ENCODE results near the gene GIGYF1. TPM values are rescaled to one million over a fixed set of nuclear protein-coding genes. Genes with fewer than 3 reads are reported as not detected.

Gene GIGYF1
- total and polyA plus RNA-seq, 2 of the 8 experiments (the other 6 are each of a cell fraction or from before 2014, with no cell fraction given), result 24.1 to 99.3 TPM

GRCh38 chr7:100739934-100740333 is 45.9 kb upstream of the GIGYF1 start:
- POLR2A ChIA-PET (ENCODE audit: partially characterized antibody), result no interaction called here
- TF ChIP-seq EZH2 (IDR thresholded peaks at IDR 0.05; ENCODE audit: low read depth, low read length, severe bottlenecking) (no peak), CHD1 (IDR thresholded peaks at IDR 0.05; ENCODE audit: low read depth, low read length) (no peak), SIN3A (conservative IDR thresholded peaks at IDR 0.05 in 1 of 2, IDR thresholded peaks at IDR 0.05 in 1 of 2; ENCODE audit: low read depth in 1 of 2, low read length in 2 of 2) (no peak), SUZ12 (IDR thresholded peaks at IDR 0.05; ENCODE audit: low read length) (no peak), POLR2AphosphoS5 (IDR thresholded peaks at IDR 0.05; ENCODE audit: low read depth, low read length) (no peak), GABPA (IDR thresholded peaks at IDR 0.05; ENCODE audit: borderline replicate concordance, insufficient read depth, low read length) (no peak), TEAD4 (IDR thresholded peaks at IDR 0.05; ENCODE audit: low read depth, low read length) (no peak), CBX8 (IDR thresholded peaks at IDR 0.05; ENCODE audit: borderline replicate concordance, low read depth, low read length) (no peak), GTF2F1 (IDR thresholded peaks at IDR 0.05; ENCODE audit: borderline replicate concordance, low read depth, low read length) (no peak), BRCA1 (IDR thresholded peaks at IDR 0.05; ENCODE audit: low read depth, low read length) (no peak), SP4 (IDR thresholded peaks at IDR 0.05; ENCODE audit: low read length) (no peak), SP2 (IDR thresholded peaks at IDR 0.05; ENCODE audit: low read length) (no peak), NANOG (IDR thresholded peaks at IDR 0.05; ENCODE audit: insufficient read depth, low read depth, low read length, poor library complexity, severe bottlenecking) (no peak), TCF12 (IDR thresholded peaks at IDR 0.05; ENCODE audit: low read depth, low read length) (no peak)

More at GRCh38 chr7:100739934-100740333, 45.9 kb upstream of the GIGYF1 start:
- Histone ChIP-seq H2AK5ac (ENCODE audit: low read depth, low read length) (no peak overlapping the region), H3K9me3 (ENCODE audit: insufficient read depth in 2 of 2, low read depth in 1 of 2, low read length in 1 of 2) (no peaks in the 10 kb centered on the region), H3K4me2 (ENCODE audit: insufficient read depth in 1 of 2, low read depth in 2 of 2, low read length in 2 of 2) (no peak overlapping the region), H4K5ac (ENCODE audit: insufficient read length, low read depth, low read length) (no peak overlapping the region), H3K36me3 (ENCODE audit: control insufficient read depth in 2 of 4, insufficient read depth in 4 of 4, low read length in 3 of 4) (no peaks in the 10 kb centered on the region), H2AFZ (ENCODE audit: low read length) (no peak overlapping the region), H3K18ac (ENCODE audit: extremely low read depth, low read length) (no peak overlapping the region), H2BK120ac (replicated peaks; ENCODE audit: low read depth, low read length) (no peak overlapping the region), H2BK5ac (ENCODE audit: low read depth, low read length) (no peak overlapping the region), H3K79me1 (ENCODE audit: low read depth, low read length) (no peaks in the 10 kb centered on the region), H3K79me2 (ENCODE audit: control insufficient read depth in 1 of 2, insufficient read depth in 2 of 2, low read length in 2 of 2) (no peaks in the 10 kb centered on the region), H3K4me1 (replicated peaks in 1 of 4; ENCODE audit: control insufficient read depth in 3 of 4, insufficient read depth in 4 of 4, low read length in 3 of 4) (no peaks in the 10 kb centered on the region), H3K9ac (replicated peaks in 1 of 4; ENCODE audit: extremely low read depth in 1 of 4, low read depth in 3 of 4, low read length in 3 of 4) (no peak overlapping the region), H4K20me1 (replicated peaks in 1 of 2; ENCODE audit: control insufficient read depth in 1 of 2, insufficient read depth in 2 of 2, low read length in 2 of 2) (no peaks in the 10 kb centered on the region), H3K4me3 (ENCODE audit: extremely low read depth in 1 of 4, insufficient read depth in 2 of 4, low read depth in 3 of 4, low read length in 4 of 4) (no peak overlapping the region), H4K91ac (replicated peaks; ENCODE audit: insufficient read length, low read length) (no peak overlapping the region), H3K4ac (replicated peaks; ENCODE audit: insufficient read length, low read depth, low read length) (no peak overlapping the region), H2BK15ac (ENCODE audit: low read length) (no peak overlapping the region), H3K27ac (ENCODE audit: low read depth, low read length) (no peak overlapping the region), H2BK20ac (ENCODE audit: low read length) (no peak overlapping the region), H3K27me3 (replicated peaks in 1 of 4; ENCODE audit: control insufficient read depth in 3 of 4, extremely low read depth in 1 of 4, insufficient read depth in 3 of 4, low read length in 3 of 4) (no peaks in the 10 kb centered on the region), H4K8ac (ENCODE audit: extremely low read depth, insufficient read depth, low read length) (no peak overlapping the region), H3K56ac (replicated peaks; ENCODE audit: insufficient read length, low read depth, low read length) (no peak overlapping the region), H2BK12ac (ENCODE audit: low read depth, low read length) (no peak overlapping the region), H3K14ac (ENCODE audit: insufficient read length) (no peak overlapping the region), H3K23me2 (ENCODE audit: low read depth, low read length) (no peaks in the 10 kb centered on the region), H3K23ac (ENCODE audit: insufficient read length) (no peak overlapping the region)
- FAIRE-seq (no peak), DNase-seq (ENCODE audit: low read depth in 1 of 2, low spot score in 2 of 2) (no peak)
- 97% methylated on average over 6 of the region's 6 CpGs; no CpG with 5 or more reads in 1 of the 2 experiments for WGBS, 2 experiments (ENCODE audit: extremely low coverage in 1 of 2, insufficient coverage in 1 of 2, insufficient read length in 1 of 2, insufficient replicate concordance in 2 of 2, low coverage in 1 of 2, low lambda C conversion rate in 2 of 2, missing lambda C conversion rate in 1 of 2)
- CTCF ChIA-PET (ENCODE audit: partially characterized antibody), result no interaction called here

Data from H1 (cell line).